ENCODE measurements around the gene SEC14L5.
A peak's percentile ranks its signal among the peaks of the same experiment; 100 is the strongest.

Gene SEC14L5

GRCh38 chr16:5019775-5020174, 61.6 kb downstream of the SEC14L5 start:
- H3K4me1 Mint-ChIP-seq, result no peaks in the 10 kb centered on the region
- ATAC-seq (replicated peaks; ENCODE audit: extremely low read depth, poor library complexity, severe bottlenecking) (no peak), DNase-seq (ENCODE audit: low spot score in 2 of 2) (no peak)
- H3K9me3 Mint-ChIP-seq, result no peaks in the 10 kb centered on the region
- H3K36me3 Mint-ChIP-seq (ENCODE audit: insufficient read depth), result no peaks in the 10 kb centered on the region
- H3K27me3 Mint-ChIP-seq, result no peaks in the 10 kb centered on the region
- H3K4me3 Mint-ChIP-seq, result no peak overlapping the region
- no peak overlapping the region for H3K27ac Mint-ChIP-seq (ENCODE audit: low read depth)

GRCh38 chr16:5020551-5020950, 62.4 kb downstream of the SEC14L5 start:
- DNase-seq (ENCODE audit: low spot score in 2 of 2) (no peak), ATAC-seq (replicated peaks; ENCODE audit: extremely low read depth, poor library complexity, severe bottlenecking) (no peak)
- no peaks in the 10 kb centered on the region for H3K36me3 Mint-ChIP-seq (ENCODE audit: insufficient read depth)
- no peak overlapping the region for H3K4me3 Mint-ChIP-seq
- H3K4me1 Mint-ChIP-seq, result no peaks in the 10 kb centered on the region
- H3K27ac Mint-ChIP-seq (ENCODE audit: low read depth), result no peak overlapping the region
- H3K27me3 Mint-ChIP-seq, result no peaks in the 10 kb centered on the region
- H3K9me3 Mint-ChIP-seq, result no peaks in the 10 kb centered on the region

- no peaks in the 10 kb centered on the region for H3K4me1 Mint-ChIP-seq
- no peaks in the 10 kb centered on the region for H3K36me3 Mint-ChIP-seq (ENCODE audit: insufficient read depth)
These were observed 64.4 kb downstream of the SEC14L5 start for GRCh38 chr16:5022521-5022920.

GRCh38 chr16:5024632-5025031, 66.5 kb downstream of the SEC14L5 start:
- Mint-ChIP-seq H3K9me3 (no peaks in the 10 kb centered on the region), H3K36me3 (ENCODE audit: insufficient read depth) (peaks cover 2% of the 10 kb centered on the region), H3K27me3 (no peaks in the 10 kb centered on the region), H3K27ac (ENCODE audit: low read depth) (no peak overlapping the region), H3K4me1 (no peaks in the 10 kb centered on the region), H3K4me3 (no peak overlapping the region)
- ATAC-seq (replicated peaks; ENCODE audit: extremely low read depth, poor library complexity, severe bottlenecking) (no peak), DNase-seq (ENCODE audit: low spot score in 2 of 2) (no peak)

More at GRCh38 chr16:5022521-5022920, 64.4 kb downstream of the SEC14L5 start:
- Mint-ChIP-seq H3K27ac (ENCODE audit: low read depth) (no peak overlapping the region), H3K4me3 (no peak overlapping the region), H3K9me3 (no peaks in the 10 kb centered on the region), H3K27me3 (no peaks in the 10 kb centered on the region)
- DNase-seq (ENCODE audit: low spot score in 2 of 2) (no peak), ATAC-seq (replicated peaks; ENCODE audit: extremely low read depth, poor library complexity, severe bottlenecking) (no peak)

GRCh38 chr16:5025171-5025632, 67.1 kb downstream of the SEC14L5 start:
- Mint-ChIP-seq H3K27me3 (no peaks in the 10 kb centered on the region), H3K4me1 (no peaks in the 10 kb centered on the region), H3K36me3 (ENCODE audit: insufficient read depth) (peaks cover 2% of the 10 kb centered on the region), H3K4me3 (no peak overlapping the region), H3K27ac (ENCODE audit: low read depth) (no peak overlapping the region), H3K9me3 (no peaks in the 10 kb centered on the region)
- no peak for ATAC-seq (replicated peaks; ENCODE audit: extremely low read depth, poor library complexity, severe bottlenecking)
- no peak for DNase-seq (ENCODE audit: low spot score in 2 of 2)

GRCh38 chr16:5026664-5027063, 68.5 kb downstream of the SEC14L5 start:
- DNase-seq (ENCODE audit: low spot score in 2 of 2), result no peak
- Mint-ChIP-seq H3K4me3 (no peak overlapping the region), H3K27me3 (no peaks in the 10 kb centered on the region), H3K36me3 (ENCODE audit: insufficient read depth) (peaks cover 4% of the 10 kb centered on the region), H3K27ac (ENCODE audit: low read depth) (no peak overlapping the region), H3K4me1 (peaks cover 6% of the 10 kb centered on the region), H3K9me3 (no peaks in the 10 kb centered on the region)
- no peak for ATAC-seq (replicated peaks; ENCODE audit: extremely low read depth, poor library complexity, severe bottlenecking)

- no peaks in the 10 kb centered on the region for H3K27me3 Mint-ChIP-seq
- DNase-seq (ENCODE audit: low spot score in 2 of 2), result no peak
- H3K36me3 Mint-ChIP-seq (ENCODE audit: insufficient read depth), result peaks cover 5% of the 10 kb centered on the region
- H3K4me3 Mint-ChIP-seq, result no peak overlapping the region
- no peak overlapping the region for H3K27ac Mint-ChIP-seq (ENCODE audit: low read depth)
- no peak for ATAC-seq (replicated peaks; ENCODE audit: extremely low read depth, poor library complexity, severe bottlenecking)
- no peaks in the 10 kb centered on the region for H3K9me3 Mint-ChIP-seq
- peaks cover 9% of the 10 kb centered on the region for H3K4me1 Mint-ChIP-seq
These were observed 69.0 kb downstream of the SEC14L5 start for GRCh38 chr16:5027086-5027485.

- Mint-ChIP-seq H3K4me1 (peaks cover 11% of the 10 kb centered on the region), H3K9me3 (no peaks in the 10 kb centered on the region), H3K36me3 (ENCODE audit: insufficient read depth) (peaks cover 5% of the 10 kb centered on the region), H3K4me3 (no peak overlapping the region), H3K27me3 (no peaks in the 10 kb centered on the region), H3K27ac (ENCODE audit: low read depth) (no peak overlapping the region)
- no peak for DNase-seq (ENCODE audit: low spot score in 2 of 2)
- ATAC-seq (replicated peaks; ENCODE audit: extremely low read depth, poor library complexity, severe bottlenecking), result no peak
These were observed 69.6 kb downstream of the SEC14L5 start for GRCh38 chr16:5027575-5028235.

- peaks cover 14% of the 10 kb centered on the region for H3K36me3 Mint-ChIP-seq (ENCODE audit: insufficient read depth)
- ATAC-seq (replicated peaks; ENCODE audit: extremely low read depth, poor library complexity, severe bottlenecking) (no peak), DNase-seq (ENCODE audit: low spot score in 2 of 2) (no peak)
- H3K4me3 Mint-ChIP-seq, result no peak overlapping the region
- H3K4me1 Mint-ChIP-seq, result peaks cover 18% of the 10 kb centered on the region
- H3K27me3 Mint-ChIP-seq, result no peaks in the 10 kb centered on the region
- H3K27ac Mint-ChIP-seq (ENCODE audit: low read depth), result no peak overlapping the region
- H3K9me3 Mint-ChIP-seq, result no peaks in the 10 kb centered on the region
These were observed 70.9 kb downstream of the SEC14L5 start for GRCh38 chr16:5028950-5029475.

- Mint-ChIP-seq H3K36me3 (ENCODE audit: insufficient read depth) (peaks cover 17% of the 10 kb centered on the region), H3K4me3 (no peak overlapping the region), H3K27me3 (no peaks in the 10 kb centered on the region), H3K9me3 (no peaks in the 10 kb centered on the region), H3K27ac (ENCODE audit: low read depth) (no peak overlapping the region), H3K4me1 (peaks cover 26% of the 10 kb centered on the region)
- DNase-seq (ENCODE audit: low spot score in 2 of 2) (no peak), ATAC-seq (replicated peaks; ENCODE audit: extremely low read depth, poor library complexity, severe bottlenecking) (no peak)
These were observed 72.2 kb downstream of the SEC14L5 start for GRCh38 chr16:5030251-5030870.

GRCh38 chr16:5031601-5032000, 73.5 kb downstream of the SEC14L5 start:
- ATAC-seq (replicated peaks; ENCODE audit: extremely low read depth, poor library complexity, severe bottlenecking) (no peak), DNase-seq (ENCODE audit: low spot score in 2 of 2) (no peak)
- no peak overlapping the region for H3K27ac Mint-ChIP-seq (ENCODE audit: low read depth)
- no peak overlapping the region for H3K4me3 Mint-ChIP-seq
- H3K36me3 Mint-ChIP-seq (ENCODE audit: insufficient read depth), result peaks cover 19% of the 10 kb centered on the region
- H3K27me3 Mint-ChIP-seq, result no peaks in the 10 kb centered on the region
- H3K9me3 Mint-ChIP-seq, result no peaks in the 10 kb centered on the region
- peaks cover 26% of the 10 kb centered on the region for H3K4me1 Mint-ChIP-seq

- DNase-seq (ENCODE audit: low spot score in 2 of 2) (no peak), ATAC-seq (replicated peaks; ENCODE audit: extremely low read depth, poor library complexity, severe bottlenecking) (no peak)
- no peak overlapping the region for H3K27ac Mint-ChIP-seq (ENCODE audit: low read depth)
These were observed 74.6 kb downstream of the SEC14L5 start for GRCh38 chr16:5032748-5033167.

More at GRCh38 chr16:5032748-5033167, 74.6 kb downstream of the SEC14L5 start:
- H3K4me1 Mint-ChIP-seq, result peaks cover 26% of the 10 kb centered on the region
- peaks cover 19% of the 10 kb centered on the region for H3K36me3 Mint-ChIP-seq (ENCODE audit: insufficient read depth)
- H3K4me3 Mint-ChIP-seq, result peak overlapping the region; percentile 86
- no peaks in the 10 kb centered on the region for H3K9me3 Mint-ChIP-seq
- no peaks in the 10 kb centered on the region for H3K27me3 Mint-ChIP-seq
